Spleen (tissue), 13 donors: Measurements from ENCODE around the gene TXLNG. TPM values are rescaled to one million over a fixed set of nuclear protein-coding genes. Genes with fewer than 3 reads are reported as not detected.
A peak's percentile ranks its signal among the peaks of the same experiment; 100 is the strongest.

Experiments
- DNase-seq: peaks from one replicate; pipeline ENCODE4 v3.0.0-alpha.2; 2020
- H3K27ac ChIP-seq, 8 donors: fragments of 200-600 bp; sonication (generic) in 7 of 8; 1 replicate in 4 of 8; 2 replicates in 4 of 8; pipeline versions ENCODE4 v1.5.0 to v1.8.0; 2016 to 2021; ENCODE audit warnings: inconsistent platforms in 4 of 8, mild to moderate bottlenecking in 4 of 8, moderate library complexity in 1 of 8
- H3K27me3 ChIP-seq, 7 donors: fragments of 200-600 bp; sonication (generic) in 6 of 7; replicated peaks in 1 of 7; 1 replicate in 4 of 7; 2 replicates in 3 of 7; pipeline versions ENCODE4 v1.5.0 to v1.8.0; 2016 to 2021; ENCODE audit warnings: inconsistent platforms in 3 of 7, mild to moderate bottlenecking in 1 of 7
- H3K36me3 ChIP-seq, 6 donors: fragments of 200-600 bp; sonication (generic) in 5 of 6; 1 replicate in 4 of 6; 2 replicates in 2 of 6; pipeline versions ENCODE4 v1.5.0 to v1.8.0; 2016 to 2021; ENCODE audit warnings: inconsistent platforms in 2 of 6
- H3K4me1 ChIP-seq, 6 donors: fragments of 200-600 bp; sonication (generic) in 5 of 6; 1 replicate in 3 of 6; 2 replicates in 3 of 6; pipeline versions ENCODE4 v1.5.0 to v1.8.0; 2016 to 2021; ENCODE audit warnings: inconsistent platforms in 3 of 6
- H3K4me3 ChIP-seq, 8 donors: fragments of 200-600 bp; sonication (generic) in 7 of 8; 1 replicate in 4 of 8; 2 replicates in 4 of 8; pipeline versions ENCODE4 v1.5.0 to v1.8.0; 2016 to 2021; ENCODE audit warnings: inconsistent platforms in 4 of 8, mild to moderate bottlenecking in 4 of 8, moderate library complexity in 2 of 8
- H3K9me3 ChIP-seq, 8 donors: fragments of 200-600 bp; sonication (generic) in 7 of 8; 1 replicate in 4 of 8; 2 replicates in 4 of 8; pipeline versions ENCODE4 v1.5.0 to v1.8.0; 2016 to 2021; ENCODE audit warnings: inconsistent platforms in 4 of 8
- CTCF ChIP-seq, 11 experiments: fragments of 200-600 bp in 7 of 11; fragments of 450-650 bp in 4 of 11; sonication (generic) in 4 of 11; IDR thresholded peaks in 8 of 11; conservative IDR thresholded peaks in 3 of 11; 1 replicate in 7 of 11; 2 replicates in 4 of 11; pipeline versions ENCODE4 v1.4.0 to v1.8.0; 2016 to 2021; ENCODE audit warnings: antibody characterized with exemption in 11 of 11, inconsistent platforms in 4 of 11, mild to moderate bottlenecking in 1 of 11
- POLR2A ChIP-seq, 3 donors: fragments of 450-650 bp; IDR thresholded peaks; one replicate each; pipeline ENCODE4 v1.5.1; 2017; ENCODE audit warnings: antibody characterized with exemption in 3 of 3, mild to moderate bottlenecking in 1 of 3
- POLR2AphosphoS5 ChIP-seq, 3 donors: sonication (generic); formaldehyde crosslinking; IDR thresholded peaks; one replicate each; pipeline ENCODE4 v1.5.1; 2017; ENCODE audit warnings: antibody characterized with exemption in 3 of 3
- WGBS, 5 donors: extraction: QIAGEN DNeasy Blood & Tissue Kit in 3 of 5; methylation state at CpG; one replicate each; pipeline versions ENCODE4 v1.1.5 to v1.1.7; 2013 to 2018; 5-methylcytosine and 5-hydroxymethylcytosine counted together
- intact Hi-C: fragments of 100-400 bp; cut with DNase I; formaldehyde crosslinking; loops from one replicate; pipeline ENCODE4 v1.15.0; 2023; ENCODE audit warnings: low total_unique reads
- long read RNA-seq, 2 donors: transcript quantifications; one replicate each; lab custom pipeline, GENCODE V29; 2026
- polyA plus RNA-seq, 3 donors: library from polyadenylated mRNA; stranded (reverse); fragments of 200-250 nt; gene quantifications; one replicate each; pipeline ENCODE4 v1.2.1, GENCODE V29; 2013
- total RNA-seq, 7 donors: library from RNA; depleted of rRNA in 3 of 7; stranded (reverse); fragments of >200 nt in 3 of 7; fragmentation: NEBNext Ultra II Directional in 4 of 7; extraction: Animal tissue kit (Norgen Biotek cat#: 25700) in 4 of 7; gene quantifications; one replicate each; pipeline versions ENCODE4 v1.1.0 to v1.2.1, GENCODE V29; 2016 to 2021
- donor health status: healthy with polysubstance abuse.
- donor health status: DM: no; HTN: no; CAD: no; lungs with moderate emphysema.
- donor health status: DM: no; HTN: no; CAD: no.
- donor health status: Bipolar disorder and iron deficiency.
- donor health status: healthy.
- donor health status: DM: no; HTN: no; CAD: no.
- donor health status: DM: yes; HTN: yes; CAD: no.

TXLNG gene
- total RNA-seq (10 to 100 TPM in 6 of 7 donors, 1 to 10 TPM in 1; 9.6 to 20.2 (median 13.2) TPM), polyA plus RNA-seq (1 to 10 TPM; 7.8 to 8.4 (median 8.0) TPM)
- long read RNA-seq, donor 1, full-length matches to known transcripts = 1 of 6 reads
- long read RNA-seq, donor 1, partial matches to known transcripts = 5 of 6 reads
- long read RNA-seq, donor 1, other reads (novel, unspliced or antisense) = 0 of 6 reads
- long read RNA-seq, donor 2, partial matches to known transcripts = 75 of 110 reads
- long read RNA-seq, donor 2, other reads (novel, unspliced or antisense) = 35 of 110 reads

GRCh38 chrX:16786139-16786790 lies at the start of gene TXLNG:
TXLNG (plus strand) TSS chrX:16786466; CDS start chrX:16786488, 22 bp downstream.
- Histone ChIP-seq H3K4me1 (peaks cover 8 to 29% (median 11%) of the 10 kb centered on the region in 6 donors), H3K36me3 (peaks cover 0 to 10% (median 0%) of the 10 kb centered on the region in 6 donors), H3K9me3 (no peaks in the 10 kb centered on the region), H3K4me3 (peak within 1 kb of the TSS; percentile 53 to 96 (median 73)), H3K27me3 (no peaks in the 10 kb centered on the region), H3K27ac (peak within 1 kb of the TSS; percentile 72 to 95 (median 87))
- WGBS, 5 donors = 0 to 1% (median 0%) methylated on average over 21 to 59 of the region's 59 CpGs
- peak; percentile 99 for DNase-seq
- TF ChIP-seq CTCF (IDR thresholded peaks at IDR 0.05 in 8 of 11, conservative IDR thresholded peaks at IDR 0.05 in 3 of 11) (peak in 1 of 11 experiments; percentile 5), POLR2AphosphoS5 (IDR thresholded peaks at IDR 0.05) (peak; percentile 96 to 98 (median 97)), POLR2A (IDR thresholded peaks at IDR 0.05) (peak in 2 of 3 donors; percentile 79 to 89)
- intact Hi-C loops = loop anchor here (10.0 kb wide), 2 partner anchors 61 to 79 kb away; no protein-coding TSS in a partner anchor

- Histone ChIP-seq H3K9me3 (no peaks in the 10 kb centered on the region), H3K27ac (no peak overlapping the region), H3K4me3 (no peak overlapping the region), H3K4me1 (no peaks in the 10 kb centered on the region), H3K36me3 (peaks cover 0 to 79% (median 45%) of the 10 kb centered on the region in 6 donors), H3K27me3 (no peaks in the 10 kb centered on the region)
- WGBS, 5 donors = 75 to 100% (median 95%) methylated on average over 5 of the region's 5 CpGs
- intact Hi-C loops = no loop called here
- TF ChIP-seq POLR2AphosphoS5 (IDR thresholded peaks at IDR 0.05) (no peak), CTCF (IDR thresholded peaks at IDR 0.05 in 8 of 11, conservative IDR thresholded peaks at IDR 0.05 in 3 of 11) (no peak), POLR2A (IDR thresholded peaks at IDR 0.05) (no peak)
- no peak for DNase-seq
These were observed 49.2 kb upstream of the TXLNG start for GRCh38 chrX:16737024-16737423.

GRCh38 chrX:16739574-16739973 lies 46.7 kb upstream of the TXLNG start:
- Histone ChIP-seq H3K4me1 (no peaks in the 10 kb centered on the region), H3K9me3 (no peaks in the 10 kb centered on the region), H3K27ac (no peak overlapping the region), H3K4me3 (no peak overlapping the region), H3K36me3 (peaks cover 10 to 96% (median 65%) of the 10 kb centered on the region in 6 donors), H3K27me3 (no peaks in the 10 kb centered on the region)
- 52 to 72% (median 70%) methylated on average over 5 to 6 of the region's 6 CpGs for WGBS, 5 donors
- no peak for TF ChIP-seq CTCF (IDR thresholded peaks at IDR 0.05 in 8 of 11, conservative IDR thresholded peaks at IDR 0.05 in 3 of 11)
- TF ChIP-seq POLR2A (IDR thresholded peaks at IDR 0.05) = no peak
- no peak for TF ChIP-seq POLR2AphosphoS5 (IDR thresholded peaks at IDR 0.05)
- DNase-seq = no peak
- intact Hi-C loops = no loop called here
